ENCODE measurements around the gene ZKSCAN7. TPM values are rescaled to one million over a fixed set of nuclear protein-coding genes. Genes with fewer than 3 reads are reported as not detected.

ZKSCAN7 gene
- total RNA-seq, 1 donor from 2014 or later: 2.9 TPM

DNA sequence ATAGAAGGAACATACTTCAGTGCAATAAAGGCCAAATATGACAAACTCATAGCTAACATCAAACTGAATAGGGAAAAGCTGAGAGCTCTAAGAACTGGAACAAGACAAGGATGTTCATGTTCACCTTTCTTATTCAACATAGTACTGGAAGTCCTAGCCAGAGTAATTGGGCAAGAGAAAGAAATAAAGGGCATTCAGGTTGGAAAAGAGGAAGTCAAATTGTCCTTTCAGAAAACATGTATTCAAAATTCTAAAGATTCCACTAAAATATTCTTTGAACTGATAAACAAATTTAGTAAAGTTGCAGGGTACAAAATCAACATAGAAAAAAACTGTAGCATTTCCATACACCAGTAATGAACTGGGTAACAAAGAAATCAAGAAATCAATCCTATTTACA lies 57.7 kb downstream of the ZKSCAN7 start:
- Histone ChIP-seq H3K4me3 (ENCODE audit: low read depth, low read length) (no peak overlapping the region), H3K36me3 (ENCODE audit: control insufficient read depth, insufficient read depth, low read length) (no peaks in the 10 kb centered on the region), H3K27me3 (ENCODE audit: control insufficient read depth, insufficient read depth, low read length) (no peaks in the 10 kb centered on the region)
- FAIRE-seq (no peak), DNase-seq (ENCODE audit: low read depth) (no peak)
- TF ChIP-seq, protein P1, sequence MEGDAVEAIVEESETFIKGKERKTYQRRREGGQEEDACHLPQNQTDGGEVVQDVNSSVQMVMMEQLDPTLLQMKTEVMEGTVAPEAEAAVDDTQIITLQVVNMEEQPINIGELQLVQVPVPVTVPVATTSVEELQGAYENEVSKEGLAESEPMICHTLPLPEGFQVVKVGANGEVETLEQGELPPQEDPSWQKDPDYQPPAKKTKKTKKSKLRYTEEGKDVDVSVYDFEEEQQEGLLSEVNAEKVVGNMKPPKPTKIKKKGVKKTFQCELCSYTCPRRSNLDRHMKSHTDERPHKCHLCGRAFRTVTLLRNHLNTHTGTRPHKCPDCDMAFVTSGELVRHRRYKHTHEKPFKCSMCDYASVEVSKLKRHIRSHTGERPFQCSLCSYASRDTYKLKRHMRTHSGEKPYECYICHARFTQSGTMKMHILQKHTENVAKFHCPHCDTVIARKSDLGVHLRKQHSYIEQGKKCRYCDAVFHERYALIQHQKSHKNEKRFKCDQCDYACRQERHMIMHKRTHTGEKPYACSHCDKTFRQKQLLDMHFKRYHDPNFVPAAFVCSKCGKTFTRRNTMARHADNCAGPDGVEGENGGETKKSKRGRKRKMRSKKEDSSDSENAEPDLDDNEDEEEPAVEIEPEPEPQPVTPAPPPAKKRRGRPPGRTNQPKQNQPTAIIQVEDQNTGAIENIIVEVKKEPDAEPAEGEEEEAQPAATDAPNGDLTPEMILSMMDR (IDR thresholded peaks at IDR 0.05; ENCODE audit: insufficient read depth, low read length, severe bottlenecking): no peak

Other genes starting within 250 kb of the ZKSCAN7 start
- gene TCAIM, start 216.4 kb upstream of the ZKSCAN7 start, total RNA-seq: 30.3 and 32.9 TPM in 2 replicates
- gene ZNF445, start 77.5 kb upstream of the ZKSCAN7 start, total RNA-seq: 4.2 and 5.8 TPM in 2 replicates
- gene ZNF660, start 29.8 kb downstream of the ZKSCAN7 start, total RNA-seq: under 0.01 and 0.26 TPM in 2 replicates
- gene ZNF197, start 69.8 kb downstream of the ZKSCAN7 start, total RNA-seq: 16.3 and 17.6 TPM in 2 replicates
- gene ZNF35, start 93.5 kb downstream of the ZKSCAN7 start, total RNA-seq: 14.0 and 14.5 TPM in 2 replicates
- 4.4 and 5.8 TPM in 2 replicates for gene ZNF502, start 157.5 kb downstream of the ZKSCAN7 start, total RNA-seq
- 5.5 and 6.8 TPM in 2 replicates for gene ZNF501, start 174.4 kb downstream of the ZKSCAN7 start, total RNA-seq
- 11.0 and 11.3 TPM in 2 replicates for gene KIAA1143, start 206.4 kb downstream of the ZKSCAN7 start, total RNA-seq
- 0.53 and 0.64 TPM in 2 replicates for gene KIF15, start 206.6 kb downstream of the ZKSCAN7 start, total RNA-seq